SK-N-MC (cell line): ENCODE data around the gene LRP5.

Source experiments
- DNase-seq: peaks from one replicate; pipeline ENCODE4 v3.0.0-alpha.2; 2011; ENCODE audit warnings: low read depth, low spot score
- H3K27ac ChIP-seq: fragments of 200-600 bp; sonication (generic); 2 replicates; pipeline ENCODE4 v1.5.1; 2016; ENCODE audit warnings: mixed run types
- H3K36me3 ChIP-seq: fragments of 200-600 bp; sonication (generic); 2 replicates; pipeline ENCODE4 v1.6.1; 2017; ENCODE audit warnings: antibody characterized with exemption, low read length, mixed read lengths; ENCODE audit not compliant: insufficient read depth
- H3K4me3 ChIP-seq: fragments of 200-600 bp; sonication (generic); 2 replicates; pipeline ENCODE4 v1.5.1; 2016
- H3K9ac ChIP-seq: fragments of 200-600 bp; sonication (generic); 2 replicates; pipeline ENCODE4 v1.8.0; 2017; ENCODE audit warnings: mixed run types, mixed read lengths; ENCODE audit not compliant: insufficient read length
- H3K9me3 ChIP-seq: fragments of 200-600 bp; sonication (generic); 2 replicates; pipeline ENCODE4 v1.6.1; 2017; ENCODE audit warnings: low read depth, mild to moderate bottlenecking, antibody characterized with exemption, low read length, moderate library complexity, mixed read lengths
- EZH2 ChIP-seq: fragments of 200-600 bp; sonication (generic); IDR thresholded peaks from one replicate; pipeline ENCODE4 v1.6.1; 2017; ENCODE audit warnings: antibody characterized with exemption
- FOXP2 ChIP-seq: optimal IDR thresholded peaks from 2 replicates; pipeline ENCODE3; 2011; ENCODE audit warnings: mild to moderate bottlenecking, moderate library complexity; ENCODE audit not compliant: insufficient read depth; ENCODE audit errors: extremely low read length, control extremely low read depth
- POLR2AphosphoS5 ChIP-seq: IDR thresholded peaks from 2 replicates; pipeline ENCODE4 v1.6.1; 2012; ENCODE audit warnings: mild to moderate bottlenecking, low read depth, low read length, borderline replicate concordance

LRP5 gene

DNA sequence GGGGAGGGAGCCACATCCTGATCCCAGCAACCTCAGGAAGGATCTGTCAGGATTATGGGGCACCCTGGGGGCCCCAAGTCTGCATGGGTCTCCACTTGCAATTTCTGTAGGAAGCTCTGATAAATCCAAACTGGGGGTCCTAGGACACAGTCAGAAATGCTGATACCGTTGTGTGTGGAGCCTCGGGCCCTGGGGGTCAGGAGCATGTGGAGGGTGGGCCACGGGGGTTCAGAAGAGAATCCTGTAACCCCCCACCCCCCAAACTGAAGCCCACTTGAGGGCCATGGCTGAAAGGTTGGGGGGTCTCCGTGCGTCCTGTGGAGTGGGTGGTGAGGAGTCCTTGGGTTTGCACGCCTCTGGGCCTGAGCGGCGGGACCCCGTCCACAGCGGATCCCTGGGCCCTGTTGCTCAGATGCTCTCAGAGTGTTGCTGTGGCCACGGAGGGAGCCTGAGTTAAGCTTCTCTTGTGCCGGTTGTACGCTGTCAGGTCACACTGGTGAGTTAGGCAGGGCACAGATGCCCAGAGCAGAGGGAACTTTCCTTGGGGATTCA, 72.2 kb downstream of the LRP5 start:
- DNase-seq, result no peak
- Histone ChIP-seq H3K4me3 (no peak overlapping the region), H3K9ac (no peak overlapping the region), H3K27ac (no peak overlapping the region), H3K36me3 (peaks cover 32% of the 10 kb centered on the region), H3K9me3 (no peaks in the 10 kb centered on the region)
- TF ChIP-seq EZH2, result no peak

DNA sequence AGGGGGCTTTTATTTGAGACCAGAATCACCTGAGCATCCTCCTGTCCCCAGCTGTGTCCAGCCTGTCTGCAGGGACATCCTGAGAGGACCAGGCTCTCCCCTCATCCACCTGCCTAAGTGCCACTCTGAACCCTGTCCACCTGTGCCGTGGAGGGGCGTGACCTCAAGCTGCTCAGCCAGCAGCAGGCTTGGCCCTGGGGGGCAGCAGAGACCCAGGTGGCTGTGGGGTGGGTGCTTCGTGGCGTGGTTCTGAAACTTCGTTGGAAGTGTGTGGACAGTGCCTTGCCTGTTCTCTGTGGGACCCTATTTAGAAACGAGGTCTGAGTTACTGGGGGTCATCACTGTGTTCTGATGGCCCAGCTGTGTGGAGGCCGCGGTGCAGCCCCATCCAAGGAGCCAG, 72.7 kb downstream of the LRP5 start:
- no peak overlapping the region for H3K9ac ChIP-seq
- DNase-seq, result no peak
- TF ChIP-seq POLR2AphosphoS5, result no peak
- TF ChIP-seq FOXP2, result no peak
- TF ChIP-seq EZH2, result no peak
- H3K27ac ChIP-seq, result no peak overlapping the region
- no peaks in the 10 kb centered on the region for H3K9me3 ChIP-seq
- H3K4me3 ChIP-seq, result no peak overlapping the region
- peaks cover 37% of the 10 kb centered on the region for H3K36me3 ChIP-seq

DNA sequence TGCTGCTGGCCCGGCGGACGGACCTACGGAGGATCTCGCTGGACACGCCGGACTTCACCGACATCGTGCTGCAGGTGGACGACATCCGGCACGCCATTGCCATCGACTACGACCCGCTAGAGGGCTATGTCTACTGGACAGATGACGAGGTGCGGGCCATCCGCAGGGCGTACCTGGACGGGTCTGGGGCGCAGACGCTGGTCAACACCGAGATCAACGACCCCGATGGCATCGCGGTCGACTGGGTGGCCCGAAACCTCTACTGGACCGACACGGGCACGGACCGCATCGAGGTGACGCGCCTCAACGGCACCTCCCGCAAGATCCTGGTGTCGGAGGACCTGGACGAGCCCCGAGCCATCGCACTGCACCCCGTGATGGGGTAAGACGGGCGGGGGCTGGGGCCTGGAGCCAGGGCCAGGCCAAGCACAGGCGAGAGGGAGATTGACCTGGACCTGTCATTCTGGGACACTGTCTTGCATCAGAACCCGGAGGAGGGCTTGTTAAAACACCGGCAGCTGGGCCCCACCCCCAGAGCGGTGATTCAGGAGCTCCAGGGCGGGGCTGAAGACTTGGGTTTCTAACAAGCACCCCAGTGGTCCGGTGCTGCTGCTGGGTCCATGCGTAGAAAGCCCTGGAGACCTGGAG, 74.1 kb downstream of the LRP5 start:
- Histone ChIP-seq H3K4me3 (no peak overlapping the region), H3K9me3 (no peaks in the 10 kb centered on the region), H3K27ac (no peak overlapping the region), H3K9ac (no peak overlapping the region), H3K36me3 (peaks cover 39% of the 10 kb centered on the region)
- TF ChIP-seq EZH2, result no peak
- no peak for TF ChIP-seq FOXP2
- TF ChIP-seq POLR2AphosphoS5, result no peak
- no peak for DNase-seq

DNA sequence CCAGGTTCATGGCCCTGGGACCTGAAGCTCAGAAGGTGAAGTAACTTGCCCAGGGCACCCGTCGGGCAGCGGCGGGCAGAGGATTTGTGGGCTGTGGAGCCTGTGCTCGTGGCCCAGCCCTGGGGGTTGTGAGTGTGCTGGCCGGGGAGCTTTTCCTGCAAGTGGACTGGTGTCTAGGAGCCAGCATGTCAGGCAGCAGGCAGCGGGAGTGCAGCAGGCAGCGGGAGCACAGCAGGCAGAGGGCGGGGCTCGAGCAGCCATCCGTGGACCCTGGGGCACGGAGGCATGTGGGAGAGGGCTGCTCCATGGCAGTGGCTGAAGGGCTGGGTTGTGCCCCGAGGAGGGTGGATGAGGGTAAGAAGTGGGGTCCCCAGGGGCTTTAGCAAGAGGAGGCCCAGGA, 75.4 kb downstream of the LRP5 start:
- no peak for TF ChIP-seq EZH2
- TF ChIP-seq POLR2AphosphoS5, result no peak
- no peak for TF ChIP-seq FOXP2
- Histone ChIP-seq H3K4me3 (no peak overlapping the region), H3K27ac (no peak overlapping the region), H3K9me3 (no peaks in the 10 kb centered on the region), H3K36me3 (peaks cover 39% of the 10 kb centered on the region), H3K9ac (no peak overlapping the region)
- DNase-seq, result no peak

DNA sequence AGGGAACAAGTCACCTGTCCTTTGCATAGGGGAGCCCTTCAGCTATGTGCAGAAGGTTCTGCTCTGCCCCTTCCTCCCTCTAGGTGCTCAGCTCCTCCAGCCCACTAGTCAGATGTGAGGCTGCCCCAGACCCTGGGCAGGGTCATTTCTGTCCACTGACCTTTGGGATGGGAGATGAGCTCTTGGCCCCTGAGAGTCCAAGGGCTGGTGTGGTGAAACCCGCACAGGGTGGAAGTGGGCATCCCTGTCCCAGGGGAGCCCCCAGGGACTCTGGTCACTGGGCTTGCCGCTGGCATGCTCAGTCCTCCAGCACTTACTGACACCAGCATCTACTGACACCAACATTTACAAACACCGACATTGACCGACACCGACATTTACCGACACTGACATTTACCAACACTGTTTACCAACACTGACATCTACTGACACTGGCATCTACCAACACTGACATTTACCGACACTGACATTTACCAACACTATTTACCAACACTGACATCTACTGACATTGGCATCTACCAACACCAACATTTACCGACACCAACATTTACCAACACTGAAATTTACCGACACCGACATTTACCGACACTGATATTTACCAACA, 76.3 kb downstream of the LRP5 start:
- DNase-seq, result no peak
- H3K9ac ChIP-seq, result no peak overlapping the region
- peaks cover 39% of the 10 kb centered on the region for H3K36me3 ChIP-seq
- no peaks in the 10 kb centered on the region for H3K9me3 ChIP-seq
- H3K27ac ChIP-seq, result no peak overlapping the region
- H3K4me3 ChIP-seq, result no peak overlapping the region
- TF ChIP-seq FOXP2, result no peak
- no peak for TF ChIP-seq EZH2
- TF ChIP-seq POLR2AphosphoS5, result no peak

DNA sequence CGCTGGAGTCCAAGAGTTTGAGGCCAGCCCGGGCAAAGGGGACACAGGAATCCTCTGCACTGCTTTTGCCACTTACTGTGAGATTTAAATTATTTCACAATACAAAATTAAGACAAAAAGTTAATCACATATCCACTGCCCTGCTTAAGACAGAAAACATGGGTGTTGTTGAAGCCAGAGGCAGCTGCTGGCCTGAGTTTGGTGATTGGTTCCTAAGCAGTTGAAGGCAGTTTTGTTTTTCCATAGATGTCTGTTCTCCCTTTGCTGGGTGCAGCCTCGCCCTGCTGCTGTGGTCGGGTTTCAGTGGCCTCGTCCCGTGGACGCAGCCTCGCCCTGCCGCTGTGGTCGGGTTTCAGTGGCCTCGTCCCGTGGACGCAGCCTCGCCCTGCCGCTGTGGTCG, 77.9 kb downstream of the LRP5 start:
- Histone ChIP-seq H3K36me3 (peaks cover 39% of the 10 kb centered on the region), H3K27ac (no peak overlapping the region), H3K4me3 (no peak overlapping the region), H3K9ac (no peak overlapping the region), H3K9me3 (no peaks in the 10 kb centered on the region)
- no peak for DNase-seq
- TF ChIP-seq EZH2, result no peak
- TF ChIP-seq POLR2AphosphoS5, result no peak
- TF ChIP-seq FOXP2, result no peak

DNA sequence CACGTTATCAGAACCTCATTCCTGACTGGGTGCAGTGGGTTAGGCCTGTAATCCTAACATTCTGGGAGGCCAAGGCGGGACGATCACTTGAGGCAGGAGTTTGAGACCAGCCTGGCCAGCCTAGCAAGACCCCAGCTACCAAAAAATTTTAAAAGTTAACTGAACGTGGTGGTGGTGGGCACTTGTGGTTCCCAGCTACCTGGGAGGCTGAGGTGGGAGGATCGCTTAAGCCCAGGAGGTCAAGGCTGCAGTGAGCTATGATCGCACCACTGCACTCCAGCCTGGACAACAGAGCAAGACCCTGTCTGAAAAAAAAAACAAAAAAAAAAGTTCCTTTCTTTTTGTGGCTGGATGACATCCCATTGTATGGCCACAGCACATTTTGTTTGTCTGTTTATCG, 80.4 kb downstream of the LRP5 start:
- no peak for DNase-seq
- H3K36me3 ChIP-seq, result peaks cover 20% of the 10 kb centered on the region
- H3K4me3 ChIP-seq, result no peak overlapping the region
- H3K27ac ChIP-seq, result no peak overlapping the region
- no peak overlapping the region for H3K9ac ChIP-seq
- no peak for TF ChIP-seq POLR2AphosphoS5
- no peak for TF ChIP-seq EZH2
- TF ChIP-seq FOXP2, result no peak
- no peaks in the 10 kb centered on the region for H3K9me3 ChIP-seq

DNA sequence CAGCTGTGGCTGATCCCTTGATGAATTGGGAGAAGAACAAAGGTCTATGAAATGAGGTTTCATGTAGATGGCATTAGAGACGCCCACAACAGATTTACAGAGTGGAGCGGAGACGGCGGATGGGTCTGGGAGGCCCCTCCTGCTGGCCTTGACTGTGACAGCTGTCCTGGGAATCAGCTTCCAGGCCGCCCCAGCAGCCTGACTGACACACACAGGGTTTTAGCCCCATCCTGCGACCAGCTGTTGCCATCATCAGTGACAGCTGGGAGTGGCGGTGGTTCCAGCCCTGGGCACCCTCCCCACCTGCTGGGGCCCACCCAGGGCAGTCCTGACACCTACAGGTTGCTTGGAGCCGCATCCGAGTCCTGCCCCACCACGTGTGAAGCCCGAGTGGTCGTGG, 84.1 kb downstream of the LRP5 start:
- H3K27ac ChIP-seq, result no peak overlapping the region
- H3K36me3 ChIP-seq, result peaks cover 3% of the 10 kb centered on the region; the same call in 1 of the 2 replicates
- TF ChIP-seq FOXP2, result no peak
- no peak for TF ChIP-seq POLR2AphosphoS5
- no peak for TF ChIP-seq EZH2
- DNase-seq, result no peak
- no peaks in the 10 kb centered on the region for H3K9me3 ChIP-seq
- no peak overlapping the region for H3K9ac ChIP-seq
- H3K4me3 ChIP-seq, result no peak overlapping the region
